Activated CD8-positive, alpha-beta memory T cell treated with anti-CD3 and anti-CD28 coated beads for 36 hours (primary cell): ENCODE measurements around the gene PABPN1L. TPM values are rescaled to one million over a fixed set of nuclear protein-coding genes. Genes with fewer than 3 reads are reported as not detected.

Experiments used
- CTCF ChIA-PET: fragments of 350-600 bp; sonication (Branson Sonifier 250); formaldehyde crosslinking; loops from one replicate; lab custom pipeline; 2021; ENCODE audit warnings: antibody characterized with exemption; lab: Charles Lee
- POLR2A ChIA-PET: fragments of 350-600 bp; sonication (Branson Sonifier 250); formaldehyde crosslinking; loops from one replicate; lab custom pipeline; 2021; ENCODE audit warnings: antibody characterized with exemption; lab: Charles Lee
- total RNA-seq, 2 experiments: library from RNA; stranded (reverse); gene quantifications; one replicate each; pipeline ENCODE4 v1.2.3, GENCODE V29; 2021

The PABPN1L gene
- total RNA-seq, 2 experiments from 2014 or later: not detected

DNA sequence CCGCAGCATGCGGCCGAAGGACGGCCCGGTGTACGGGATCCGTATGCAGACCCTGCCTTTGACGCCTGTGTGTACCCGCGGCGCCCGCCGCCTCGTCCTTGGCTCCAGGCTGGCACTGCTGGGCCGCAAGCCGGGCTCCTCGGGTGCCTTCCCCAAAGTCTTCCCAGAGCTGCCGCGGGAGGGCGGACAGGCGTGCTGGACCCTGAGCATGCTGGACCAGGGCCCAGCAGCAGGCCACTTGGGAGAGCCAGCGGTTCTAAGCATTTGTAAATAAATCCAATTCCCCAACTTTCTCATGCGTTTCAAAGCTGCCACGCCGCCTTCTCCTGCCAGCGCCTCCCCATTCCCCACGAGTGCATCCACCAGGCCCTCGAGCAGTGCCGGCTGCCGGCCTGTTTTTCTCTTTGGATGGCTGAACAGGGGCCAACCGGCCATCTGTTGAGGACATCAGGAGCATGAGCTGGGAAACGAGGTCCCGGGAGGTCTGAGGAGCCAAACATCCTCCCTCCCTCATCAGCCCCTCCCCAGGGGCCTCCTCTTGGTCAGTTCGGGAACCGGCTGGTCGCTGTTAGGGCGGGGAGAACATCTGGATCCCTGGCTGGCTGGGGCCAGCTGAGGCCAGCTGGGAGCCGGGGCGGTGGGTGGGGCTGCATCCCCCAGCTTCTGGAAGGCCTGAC, 20.5 kb upstream of the PABPN1L start:
- POLR2A ChIA-PET: no interaction called here
- CTCF ChIA-PET: no interaction called here

GRCh38 chr16:88886420-88886844, 20.0 kb upstream of the PABPN1L start:
- ChIA-PET POLR2A (no interaction called here), CTCF (no interaction called here)

GRCh38 chr16:88885693-88886280, 19.3 kb upstream of the PABPN1L start:
- POLR2A ChIA-PET: no interaction called here
- CTCF ChIA-PET: no interaction called here

GRCh38 chr16:88884569-88885271, 18.3 kb upstream of the PABPN1L start:
- ChIA-PET POLR2A (no interaction called here), CTCF (no interaction called here)

DNA sequence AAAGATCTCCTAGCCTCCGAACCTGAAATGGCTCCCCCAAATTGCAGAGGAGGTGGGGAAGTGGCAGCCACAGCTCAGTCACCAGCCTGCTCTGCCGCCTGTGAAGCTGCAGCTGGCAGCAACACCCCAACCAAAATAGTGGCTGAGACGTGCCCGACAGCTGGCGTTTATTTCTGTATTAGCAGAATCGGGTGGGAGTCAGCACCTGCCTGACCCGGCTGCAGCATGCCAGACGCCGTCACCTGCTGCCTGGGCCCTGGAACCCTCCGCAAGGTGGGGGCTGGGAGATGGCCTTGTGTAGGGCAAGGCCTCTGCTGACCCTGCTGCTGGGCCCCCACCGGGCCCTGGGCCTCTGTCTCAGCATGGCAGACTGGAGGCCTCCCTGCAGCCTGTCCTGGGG, 17.5 kb upstream of the PABPN1L start:
- ChIA-PET CTCF (no interaction called here), POLR2A (no interaction called here)

DNA sequence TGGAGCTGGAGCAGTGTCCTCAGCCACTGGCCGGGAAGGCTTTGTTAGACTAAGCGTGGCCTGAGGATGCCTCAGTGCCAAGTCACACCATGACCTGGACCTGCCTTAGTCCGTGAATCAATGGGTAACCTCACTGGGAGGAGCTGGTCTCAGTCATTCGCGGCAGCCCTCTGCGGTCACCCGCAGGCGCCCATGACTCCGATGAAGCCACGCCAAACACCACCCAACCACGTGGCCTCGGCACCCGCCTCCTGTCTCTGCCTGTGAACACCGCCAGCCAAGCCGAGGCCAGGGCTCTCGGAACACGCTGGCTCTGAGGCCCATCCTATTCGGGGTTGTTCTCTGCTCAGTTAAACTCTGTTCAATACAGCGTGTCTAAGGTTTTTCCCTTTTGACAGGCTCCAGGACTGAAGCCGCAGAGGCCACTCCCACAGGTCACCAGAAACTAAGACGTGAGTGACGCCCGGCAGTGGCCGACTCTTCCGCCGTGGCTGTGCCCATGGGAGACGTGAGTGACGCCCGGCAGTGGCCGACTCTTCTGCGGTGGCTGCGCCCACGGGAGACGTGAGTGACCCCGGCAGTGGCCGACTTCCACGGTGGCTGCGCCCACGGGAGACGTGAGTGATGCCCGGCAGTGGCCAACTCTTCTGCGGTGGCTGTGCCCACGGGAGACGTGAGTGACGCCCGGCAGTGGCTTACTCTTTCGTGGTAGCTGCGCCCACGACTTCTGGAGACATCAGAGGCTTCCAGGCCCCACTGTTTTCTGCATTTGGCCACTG, 16.8 kb upstream of the PABPN1L start:
- ChIA-PET POLR2A (no interaction called here), CTCF (interaction anchor here (0.5 kb wide), 1 partner anchor 18 kb away, joined by 3 read pairs; no protein-coding TSS in a partner anchor)

- CTCF ChIA-PET: no interaction called here
- POLR2A ChIA-PET: no interaction called here
Measured at GRCh38 chr16:88882358-88883030, 16.0 kb upstream of the PABPN1L start.

DNA sequence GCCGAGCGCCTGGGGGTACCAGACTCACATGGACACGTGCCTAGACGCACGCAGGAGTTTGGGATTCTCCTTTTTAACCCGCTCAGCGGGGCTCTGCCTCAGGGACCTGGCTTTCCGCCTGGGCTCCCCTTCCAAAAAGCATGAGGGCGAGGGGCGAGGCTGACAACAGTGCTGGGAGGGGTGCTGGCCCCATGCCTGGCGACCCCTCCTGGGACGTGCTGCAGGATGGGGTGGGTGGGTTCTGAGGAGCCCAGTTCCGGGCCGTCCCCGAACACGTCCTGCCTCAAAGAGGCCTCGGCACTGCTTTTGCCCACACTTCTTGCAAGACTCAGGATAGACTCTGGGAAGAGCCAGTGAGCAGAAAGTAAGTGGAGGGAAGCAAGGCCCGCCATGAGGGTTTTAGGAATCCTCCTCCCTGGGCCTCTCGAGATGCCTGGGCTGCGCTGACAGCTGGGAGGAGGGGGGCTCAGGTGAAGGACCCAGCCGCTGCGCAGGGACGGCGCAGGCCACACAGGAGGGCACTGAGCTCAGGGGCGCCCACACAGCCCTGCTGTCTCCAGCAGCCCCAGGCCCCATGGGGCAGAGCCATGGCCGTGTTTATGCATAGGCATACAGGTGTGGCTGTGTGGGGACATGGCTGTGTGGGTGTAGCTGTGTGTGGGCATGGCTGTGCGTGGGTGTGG, 15.4 kb upstream of the PABPN1L start:
- ChIA-PET POLR2A (no interaction called here), CTCF (no interaction called here)

- CTCF ChIA-PET: no interaction called here
- POLR2A ChIA-PET: no interaction called here
Measured at GRCh38 chr16:88881007-88881615, 14.7 kb upstream of the PABPN1L start.

DNA sequence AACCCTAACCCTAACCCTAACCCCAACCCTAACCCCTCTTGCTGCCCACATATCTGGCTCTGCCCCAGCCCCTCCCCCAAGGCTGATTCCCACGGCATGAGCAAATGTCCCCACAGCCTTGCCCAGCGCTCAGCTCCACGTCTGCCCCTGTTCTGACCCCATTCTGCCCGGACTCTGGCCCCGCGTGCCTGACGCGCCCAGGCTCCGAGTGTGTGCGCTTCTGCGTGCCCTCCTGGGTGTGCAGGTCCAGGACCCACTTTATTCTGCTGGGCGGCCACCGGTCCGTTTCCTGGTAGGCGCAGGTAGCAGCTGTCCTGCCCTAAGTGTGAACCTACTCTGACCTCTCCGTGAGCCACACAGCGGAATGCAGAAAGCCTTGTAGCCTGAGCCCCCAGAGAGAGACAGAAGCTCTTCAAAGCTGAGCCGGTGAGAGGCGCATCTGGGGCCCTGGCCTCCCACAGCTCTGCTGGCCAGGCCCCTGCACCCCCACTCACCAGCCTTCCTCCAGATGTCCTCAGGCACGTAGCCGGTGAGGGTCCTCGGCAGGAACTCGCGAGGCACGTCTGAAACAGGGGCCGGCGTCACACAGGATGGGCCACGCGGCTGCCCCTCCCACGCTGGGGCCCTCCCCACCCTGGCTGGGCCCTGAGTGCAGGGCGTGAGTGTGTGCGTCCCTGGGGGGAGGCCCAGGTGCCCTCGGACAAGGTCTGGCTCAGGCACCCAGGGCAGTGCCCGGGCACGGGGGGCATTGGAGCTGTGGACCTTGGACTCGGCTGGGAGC, 14.0 kb upstream of the PABPN1L start:
- ChIA-PET POLR2A (no interaction called here), CTCF (no interaction called here)

DNA sequence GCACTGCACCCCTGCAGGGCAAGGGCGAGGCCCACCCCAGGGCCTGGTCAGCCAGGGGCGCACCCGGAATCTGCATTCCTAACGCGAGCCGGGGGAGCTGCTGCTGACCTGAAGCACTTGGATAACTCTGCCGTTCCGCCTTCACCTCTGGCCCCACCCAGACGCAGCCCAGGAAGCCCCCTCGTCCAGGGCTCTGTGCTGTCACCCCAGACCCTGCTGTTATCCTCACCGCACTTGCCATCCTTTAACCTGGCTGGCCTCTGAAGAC, 13.3 kb upstream of the PABPN1L start:
- CTCF ChIA-PET: no interaction called here
- POLR2A ChIA-PET: no interaction called here

- POLR2A ChIA-PET: no interaction called here
- CTCF ChIA-PET: no interaction called here
Measured at GRCh38 chr16:88878967-88879787, 12.7 kb upstream of the PABPN1L start.

GRCh38 chr16:88878356-88878755, 11.9 kb upstream of the PABPN1L start:
- POLR2A ChIA-PET: no interaction called here
- CTCF ChIA-PET: no interaction called here

DNA sequence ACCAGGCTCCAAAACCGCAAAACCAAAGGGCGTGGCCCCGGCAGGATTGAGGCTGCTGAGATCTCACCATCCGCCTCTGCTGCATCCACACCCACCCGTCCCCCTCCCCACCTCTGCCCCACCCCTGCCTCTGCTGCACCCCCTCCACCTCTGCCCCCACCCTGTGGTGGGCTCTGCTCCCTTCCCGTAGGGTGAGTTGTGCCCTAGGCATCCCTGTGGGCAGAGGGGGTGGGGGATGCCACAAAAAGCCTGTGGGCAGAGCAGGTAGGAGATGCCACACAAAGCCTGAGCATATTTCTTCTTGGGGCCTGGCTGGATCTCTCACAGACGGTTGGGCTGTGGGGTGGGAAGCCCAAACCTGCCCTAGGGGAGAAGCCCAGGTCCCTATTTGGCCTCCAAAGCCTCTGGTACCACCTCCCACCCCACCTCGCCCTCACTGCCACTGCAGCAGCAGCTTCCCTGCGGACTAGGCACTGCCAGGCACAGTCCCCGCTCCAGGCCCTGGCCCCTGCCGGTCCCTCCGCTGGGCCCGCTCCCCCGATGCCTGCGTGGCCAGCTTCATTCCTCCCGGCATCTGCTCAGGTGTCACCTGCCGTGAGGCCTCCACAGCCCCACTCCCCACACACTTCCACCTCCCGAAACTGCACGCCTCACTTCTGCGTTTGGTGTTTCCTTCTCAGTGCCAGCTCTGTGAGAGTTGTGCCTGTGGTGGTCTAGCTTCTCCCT, 11.3 kb upstream of the PABPN1L start:
- POLR2A ChIA-PET: no interaction called here
- CTCF ChIA-PET: no interaction called here

- POLR2A ChIA-PET: no interaction called here
- CTCF ChIA-PET: no interaction called here
Measured at GRCh38 chr16:88876942-88877526, 10.6 kb upstream of the PABPN1L start.

DNA sequence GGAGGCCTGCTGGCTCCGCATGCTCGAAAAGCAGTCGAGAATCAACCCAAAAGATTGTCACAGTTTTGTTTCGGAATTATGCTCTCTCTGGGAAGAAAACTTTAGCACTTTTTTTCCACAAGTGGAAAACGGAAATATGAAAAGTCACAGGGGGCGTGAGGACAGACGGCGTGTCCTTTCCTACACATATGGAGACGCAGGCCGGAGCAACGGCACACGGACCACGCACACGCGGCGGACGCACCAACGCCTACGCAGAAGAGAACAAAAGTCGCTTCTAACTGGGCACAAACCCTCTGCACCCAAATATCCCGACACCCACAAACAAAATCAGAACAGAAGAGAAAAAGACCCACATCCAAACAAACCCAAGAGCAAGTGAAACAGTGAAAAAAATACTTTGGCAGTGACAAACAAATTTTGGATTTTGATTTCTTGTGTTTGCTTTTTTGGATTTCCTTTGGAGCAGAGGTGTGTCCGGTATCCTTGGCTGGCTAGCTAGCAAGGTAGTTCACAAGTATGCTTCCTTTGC, 9.3 kb upstream of the PABPN1L start:
- CTCF ChIA-PET: no interaction called here
- POLR2A ChIA-PET: no interaction called here
